ENCODE data around the gene C1D.

GRCh38 chr2:68041704-68042245 is 21.0 kb downstream of the C1D start:
- TF ChIP-seq POLR2A (IDR thresholded peaks at IDR 0.05; ENCODE audit: low read length) (no peak), GATA1 (IDR thresholded peaks at IDR 0.05; ENCODE audit: low read depth, low read length) (no peak)
